Measurements from ENCODE around the gene SRSF3. TPM values are rescaled to one million over a fixed set of nuclear protein-coding genes. Genes with fewer than 3 reads are reported as not detected.

SRSF3 gene
- total RNA-seq, 1 experiment from 2014 or later, result 171 TPM

Other genes with a start within 250 kb of the SRSF3 start
- gene ETV7, start 206.7 kb upstream of the SRSF3 start, total RNA-seq (2014; rRNA removed; shearing (Covaris generic)), result 0.28 and 1.5 TPM in 2 replicates
- gene PXT1, start 151.5 kb upstream of the SRSF3 start, total RNA-seq (2014; rRNA removed; shearing (Covaris generic)), result 0.03 TPM in 1 of 2 replicates, not detected in the other
- gene KCTD20, start 151.4 kb upstream of the SRSF3 start, total RNA-seq (2014; rRNA removed; shearing (Covaris generic)), result 38.9 and 46.3 TPM in 2 replicates
- 7.6 and 8.7 TPM in 2 replicates for gene STK38, start 46.9 kb upstream of the SRSF3 start, total RNA-seq (2014; rRNA removed; shearing (Covaris generic))
- 0.28 and 0.55 TPM in 2 replicates for gene CDKN1A, start 84.4 kb downstream of the SRSF3 start, total RNA-seq (2014; rRNA removed; shearing (Covaris generic))
- not detected in 2 replicates for gene RAB44, start 103.5 kb downstream of the SRSF3 start, total RNA-seq (2014; rRNA removed; shearing (Covaris generic))
- gene CPNE5, start 245.1 kb downstream of the SRSF3 start, total RNA-seq (2014; rRNA removed; shearing (Covaris generic)), result 0.04 and 0.42 TPM in 2 replicates

Data from H7 (cell line).